ENCODE measurements around the gene IMMP1L.

IMMP1L gene

DNA sequence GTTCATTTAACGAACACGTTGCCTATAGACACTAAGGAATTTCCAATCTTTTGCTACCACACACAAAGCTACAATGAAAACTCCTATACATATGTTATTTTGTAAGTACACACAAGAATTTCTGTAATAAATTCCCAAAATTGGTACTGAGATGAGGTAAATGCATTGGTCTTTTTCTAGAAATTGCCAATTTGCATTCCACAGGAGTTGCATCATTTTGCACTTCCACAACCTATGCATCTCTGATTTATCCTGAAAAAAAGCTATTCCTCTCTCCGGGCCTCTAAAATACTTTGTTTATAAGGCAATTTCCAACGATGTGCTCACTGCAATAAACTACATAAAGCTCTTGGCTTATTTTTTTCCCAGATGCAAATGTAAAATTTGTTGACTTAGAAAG is 24.9 kb downstream of the IMMP1L start:
- Mint-ChIP-seq H3K4me1 (no peaks in the 10 kb centered on the region), H3K27me3 (ENCODE audit: low read depth) (no peaks in the 10 kb centered on the region), H3K4me3 (no peak overlapping the region), H3K36me3 (ENCODE audit: low read depth) (peaks cover 7% of the 10 kb centered on the region), H3K27ac (no peak overlapping the region), H3K9me3 (no peaks in the 10 kb centered on the region)
- TF ChIP-seq, protein P1, sequence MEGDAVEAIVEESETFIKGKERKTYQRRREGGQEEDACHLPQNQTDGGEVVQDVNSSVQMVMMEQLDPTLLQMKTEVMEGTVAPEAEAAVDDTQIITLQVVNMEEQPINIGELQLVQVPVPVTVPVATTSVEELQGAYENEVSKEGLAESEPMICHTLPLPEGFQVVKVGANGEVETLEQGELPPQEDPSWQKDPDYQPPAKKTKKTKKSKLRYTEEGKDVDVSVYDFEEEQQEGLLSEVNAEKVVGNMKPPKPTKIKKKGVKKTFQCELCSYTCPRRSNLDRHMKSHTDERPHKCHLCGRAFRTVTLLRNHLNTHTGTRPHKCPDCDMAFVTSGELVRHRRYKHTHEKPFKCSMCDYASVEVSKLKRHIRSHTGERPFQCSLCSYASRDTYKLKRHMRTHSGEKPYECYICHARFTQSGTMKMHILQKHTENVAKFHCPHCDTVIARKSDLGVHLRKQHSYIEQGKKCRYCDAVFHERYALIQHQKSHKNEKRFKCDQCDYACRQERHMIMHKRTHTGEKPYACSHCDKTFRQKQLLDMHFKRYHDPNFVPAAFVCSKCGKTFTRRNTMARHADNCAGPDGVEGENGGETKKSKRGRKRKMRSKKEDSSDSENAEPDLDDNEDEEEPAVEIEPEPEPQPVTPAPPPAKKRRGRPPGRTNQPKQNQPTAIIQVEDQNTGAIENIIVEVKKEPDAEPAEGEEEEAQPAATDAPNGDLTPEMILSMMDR (IDR thresholded peaks at IDR 0.05; ENCODE audit: unreplicated experiment in 3 of 3): no peak

DNA sequence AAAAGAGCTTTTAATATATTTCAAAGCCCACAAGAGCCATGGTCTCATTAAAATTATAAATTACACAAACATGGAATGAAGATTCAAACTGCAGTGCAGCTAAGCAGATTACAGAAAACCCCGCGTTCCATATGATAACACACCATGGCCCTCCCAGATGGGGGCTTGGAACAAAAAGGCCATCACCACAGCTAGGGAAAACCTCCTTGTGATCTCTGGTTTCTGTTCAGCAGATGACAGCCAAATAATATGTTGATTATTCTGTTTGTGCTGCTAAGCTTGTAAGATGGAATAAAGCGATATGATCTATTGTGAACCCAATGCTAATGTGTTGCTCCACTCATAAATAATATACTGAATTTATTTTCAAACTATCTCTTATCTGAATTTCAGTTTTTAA is 28.5 kb downstream of the IMMP1L start:
- Mint-ChIP-seq H3K27me3 (ENCODE audit: low read depth) (no peaks in the 10 kb centered on the region), H3K36me3 (ENCODE audit: low read depth) (no peaks in the 10 kb centered on the region), H3K27ac (no peak overlapping the region), H3K4me3 (no peak overlapping the region), H3K4me1 (no peaks in the 10 kb centered on the region), H3K9me3 (no peaks in the 10 kb centered on the region)
- TF ChIP-seq, protein P1 (IDR thresholded peaks at IDR 0.05; ENCODE audit: unreplicated experiment in 3 of 3): no peak

DNA sequence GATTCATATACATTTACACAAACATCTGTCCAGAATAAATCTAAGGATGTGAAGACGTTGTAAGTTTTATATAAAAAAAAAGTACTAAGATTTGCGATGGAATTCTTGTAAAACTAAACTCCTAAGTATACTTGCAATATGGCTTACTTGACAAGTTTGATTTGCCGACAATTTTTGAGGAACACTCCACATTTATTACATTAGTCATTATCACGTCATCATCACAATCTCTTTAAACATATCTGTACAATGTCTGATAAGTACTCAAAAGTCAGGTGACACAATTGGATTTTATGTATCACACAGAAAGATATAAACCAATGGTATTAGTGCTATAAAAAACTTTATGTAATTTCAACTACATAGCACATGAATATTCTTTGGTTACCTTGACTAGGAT is 30.4 kb downstream of the IMMP1L start:
- no peak overlapping the region for H3K4me3 Mint-ChIP-seq
- H3K27ac Mint-ChIP-seq: no peak overlapping the region
- H3K9me3 Mint-ChIP-seq: no peaks in the 10 kb centered on the region

DNA sequence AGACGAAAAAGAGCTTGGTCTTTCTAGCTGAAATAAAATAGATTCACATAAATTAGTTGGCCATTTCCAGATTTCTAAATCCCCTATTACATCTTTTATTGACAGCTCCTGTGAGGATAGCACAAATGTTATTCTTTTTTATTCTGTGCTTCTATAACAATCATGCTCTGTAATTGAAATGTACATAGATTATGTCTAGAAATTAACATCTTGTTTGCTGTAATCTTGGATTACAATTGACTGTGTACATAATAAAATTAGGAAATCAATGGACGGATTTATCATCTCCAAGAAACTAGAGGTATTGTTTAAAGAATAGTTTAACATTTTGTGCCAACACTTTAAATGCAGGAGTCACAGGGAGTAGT is 31.2 kb downstream of the IMMP1L start:
- Mint-ChIP-seq H3K27ac (no peak overlapping the region), H3K4me1 (no peaks in the 10 kb centered on the region), H3K9me3 (no peaks in the 10 kb centered on the region), H3K27me3 (ENCODE audit: low read depth) (no peaks in the 10 kb centered on the region), H3K36me3 (ENCODE audit: low read depth) (peaks cover 5% of the 10 kb centered on the region), H3K4me3 (no peak overlapping the region)
- TF ChIP-seq, protein P1 (IDR thresholded peaks at IDR 0.05; ENCODE audit: unreplicated experiment in 3 of 3): no peak

More for the DNA sequence above, 30.4 kb downstream of the IMMP1L start:
- Mint-ChIP-seq H3K4me1 (no peaks in the 10 kb centered on the region), H3K27me3 (ENCODE audit: low read depth) (no peaks in the 10 kb centered on the region), H3K36me3 (ENCODE audit: low read depth) (peaks cover 1% of the 10 kb centered on the region)
- TF ChIP-seq, protein P1 (IDR thresholded peaks at IDR 0.05; ENCODE audit: unreplicated experiment in 3 of 3): no peak

DNA sequence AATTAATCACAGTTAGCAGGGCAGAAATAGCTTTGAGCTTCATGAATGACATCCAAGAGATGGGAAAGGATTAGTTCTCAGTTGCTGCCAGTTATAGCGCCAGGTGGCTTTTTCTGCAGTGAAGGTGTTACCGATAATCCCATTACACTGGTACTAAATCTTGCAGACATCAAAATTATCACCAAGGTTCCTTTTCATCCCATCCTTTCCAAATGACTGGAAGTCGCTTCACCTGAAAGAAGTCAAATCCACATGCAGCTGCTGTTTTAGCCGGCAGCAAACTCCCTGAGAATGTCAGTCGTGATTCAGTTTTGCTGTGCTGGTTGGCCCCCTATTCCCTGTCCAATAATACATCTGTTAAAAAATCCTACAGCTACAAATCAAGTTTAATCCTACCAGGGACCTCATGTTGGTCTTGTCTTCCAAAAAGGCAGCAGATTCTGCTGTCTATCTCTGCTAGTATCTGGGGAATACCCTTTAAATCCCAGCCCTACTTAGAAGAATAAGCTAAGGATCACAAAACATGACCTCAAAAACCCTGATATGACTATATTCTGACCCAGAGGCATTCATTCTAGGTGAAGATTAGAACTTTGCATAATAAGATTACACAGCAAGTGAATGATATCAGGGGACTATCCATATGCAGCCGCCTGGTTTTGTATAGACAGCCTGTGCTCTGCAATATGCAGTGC is 31.7 kb downstream of the IMMP1L start:
- Mint-ChIP-seq H3K9me3 (no peaks in the 10 kb centered on the region), H3K4me1 (no peaks in the 10 kb centered on the region), H3K27me3 (ENCODE audit: low read depth) (no peaks in the 10 kb centered on the region), H3K4me3 (no peak overlapping the region), H3K36me3 (ENCODE audit: low read depth) (peaks cover 5% of the 10 kb centered on the region), H3K27ac (no peak overlapping the region)
- TF ChIP-seq, protein P1 (IDR thresholded peaks at IDR 0.05; ENCODE audit: unreplicated experiment in 3 of 3): no peak

DNA sequence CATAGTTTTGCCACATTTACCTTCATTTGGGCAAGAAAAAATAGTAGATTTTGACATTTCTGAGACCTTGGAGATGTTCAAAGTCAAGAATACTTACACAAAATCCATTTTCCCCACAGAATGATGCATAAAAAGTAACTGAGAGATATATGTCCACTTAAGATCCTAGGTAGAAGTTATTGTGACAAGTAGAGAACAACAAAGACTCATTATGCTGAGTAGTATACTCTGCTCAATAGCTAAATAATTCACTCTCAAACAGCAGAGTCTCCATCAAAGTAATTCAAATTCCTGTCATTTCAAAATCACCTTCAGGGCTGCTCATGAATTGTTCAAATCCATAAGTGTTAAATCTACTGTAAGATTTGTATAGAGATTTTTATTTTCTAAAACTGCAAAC is 35.3 kb downstream of the IMMP1L start:
- Mint-ChIP-seq H3K4me3 (no peak overlapping the region), H3K9me3 (no peaks in the 10 kb centered on the region), H3K36me3 (ENCODE audit: low read depth) (peaks cover 24% of the 10 kb centered on the region), H3K27ac (no peak overlapping the region), H3K27me3 (ENCODE audit: low read depth) (no peaks in the 10 kb centered on the region), H3K4me1 (no peaks in the 10 kb centered on the region)
- TF ChIP-seq, protein P1 (IDR thresholded peaks at IDR 0.05; ENCODE audit: unreplicated experiment in 3 of 3): no peak

All from nephron (organoid).